H1 (cell line): ENCODE data around the gene TTYH2. TPM values are rescaled to one million over a fixed set of nuclear protein-coding genes. Genes with fewer than 3 reads are reported as not detected.

Source experiments
- CTCF ChIA-PET: fragments of 300-600 bp; sonication (Branson Sonifier 250); formaldehyde crosslinking; loops from one replicate; lab custom pipeline; 2021; ENCODE audit not compliant: partially characterized antibody; lab: Charles Lee
- POLR2A ChIA-PET: fragments of 300-600 bp; sonication (Branson Sonifier 250); formaldehyde crosslinking; loops from one replicate; lab custom pipeline; 2021; ENCODE audit warnings: inconsistent platforms; ENCODE audit not compliant: partially characterized antibody; lab: Charles Lee
- DNase-seq, 2 experiments: peaks; one replicate each; pipeline versions ENCODE4 v3.0.0 to v3.0.0-alpha.2; 2010 to 2022; ENCODE audit warnings: low spot score in 2 of 2, low read depth in 1 of 2, mixed read lengths in 1 of 2
- FAIRE-seq: peaks from 2 replicates; lab custom pipeline; 2011; peaks lifted over from hg19 to GRCh38; lab: Jason Lieb, UNC
- H2AFZ ChIP-seq: 2 replicates; pipeline ENCODE4 v1.8.1; 2012; ENCODE audit warnings: low read length, inconsistent platforms
- H2AK5ac ChIP-seq: 2 replicates; pipeline ENCODE4 v1.6.1; 2013; ENCODE audit warnings: low read depth, low read length
- H2BK120ac ChIP-seq: replicated peaks from 2 replicates; pipeline ENCODE3; 2013; ENCODE audit warnings: low read depth, low read length, inconsistent platforms
- H2BK12ac ChIP-seq: 2 replicates; pipeline ENCODE4 v1.6.1; 2013; ENCODE audit warnings: low read depth, low read length
- H2BK15ac ChIP-seq: 2 replicates; pipeline ENCODE4 v1.6.1; 2013; ENCODE audit warnings: low read length
- H2BK20ac ChIP-seq: 2 replicates; pipeline ENCODE4 v1.6.1; 2013; ENCODE audit warnings: low read length
- H2BK5ac ChIP-seq: 2 replicates; pipeline ENCODE4 v1.6.1; 2013; ENCODE audit warnings: low read depth, low read length
- H3K14ac ChIP-seq: 2 replicates; pipeline ENCODE4 v1.6.1; 2013; ENCODE audit warnings: inconsistent platforms; ENCODE audit not compliant: insufficient read length
- H3K18ac ChIP-seq: 2 replicates; pipeline ENCODE4 v1.6.1; 2013; ENCODE audit warnings: low read length; ENCODE audit errors: extremely low read depth
- H3K23ac ChIP-seq: 2 replicates; pipeline ENCODE4 v1.6.1; 2013; ENCODE audit warnings: inconsistent platforms; ENCODE audit not compliant: insufficient read length
- H3K23me2 ChIP-seq: 2 replicates; pipeline ENCODE4 v1.6.1; 2013; ENCODE audit warnings: low read depth, low read length
- H3K27ac ChIP-seq: 2 replicates; pipeline ENCODE4 v1.6.1; 2011; ENCODE audit warnings: low read depth, low read length, inconsistent platforms
- H3K27me3 ChIP-seq, 4 experiments: replicated peaks in 1 of 4; 1 replicate in 1 of 4; 2 replicates in 3 of 4; pipeline versions ENCODE4 v1.6.1 to v1.8.1; 2011 to 2013; ENCODE audit warnings: low read length in 3 of 4, mild to moderate bottlenecking in 3 of 4, inconsistent platforms in 2 of 4, mixed read lengths in 2 of 4, moderate library complexity in 1 of 4; ENCODE audit not compliant: control insufficient read depth in 3 of 4, insufficient read depth in 3 of 4; ENCODE audit errors: extremely low read depth in 1 of 4
- H3K36me3 ChIP-seq, 4 experiments: 2 replicates each; pipeline versions ENCODE4 v1.6.1 to v1.8.1; 2011 to 2013; ENCODE audit warnings: mild to moderate bottlenecking in 4 of 4, low read length in 3 of 4, moderate library complexity in 2 of 4, control low read depth in 1 of 4, inconsistent platforms in 1 of 4; ENCODE audit not compliant: insufficient read depth in 4 of 4, control insufficient read depth in 2 of 4
- H3K4ac ChIP-seq: replicated peaks from 2 replicates; pipeline ENCODE3; 2013; ENCODE audit warnings: low read length, low read depth, mixed read lengths, inconsistent platforms; ENCODE audit not compliant: insufficient read length
- H3K4me1 ChIP-seq, 4 experiments: replicated peaks in 1 of 4; 1 replicate in 1 of 4; 2 replicates in 3 of 4; pipeline versions ENCODE4 v1.6.1 to v1.8.1; 2011 to 2013; ENCODE audit warnings: low read length in 3 of 4, inconsistent platforms in 2 of 4, mixed read lengths in 1 of 4; ENCODE audit not compliant: insufficient read depth in 4 of 4, control insufficient read depth in 3 of 4
- H3K4me2 ChIP-seq, 2 experiments: 2 replicates each; pipeline versions ENCODE4 v1.6.1 to v1.8.1; 2011 to 2013; ENCODE audit warnings: low read depth in 2 of 2, low read length in 2 of 2, control low read depth in 1 of 2, inconsistent platforms in 1 of 2, mild to moderate bottlenecking in 1 of 2; ENCODE audit not compliant: insufficient read depth in 1 of 2
- H3K4me3 ChIP-seq, 4 experiments: fragments of 200-600, 300-600 bp in 1 of 4; sonication (generic), shearing (Covaris generic), sonication (Bioruptor Twin) in 1 of 4; 2 replicates each; pipeline versions ENCODE4 v1.5.1 to v1.8.1; 2011 to 2016; ENCODE audit warnings: low read length in 4 of 4, low read depth in 3 of 4, control low read depth in 2 of 4, inconsistent platforms in 2 of 4, mild to moderate bottlenecking in 2 of 4, mixed read lengths in 1 of 4, moderate library complexity in 1 of 4; ENCODE audit not compliant: insufficient read depth in 2 of 4; ENCODE audit errors: extremely low read depth in 1 of 4
- H3K56ac ChIP-seq: replicated peaks from 2 replicates; pipeline ENCODE3; 2013; ENCODE audit warnings: low read depth, mild to moderate bottlenecking, mixed read lengths, low read length, inconsistent platforms; ENCODE audit not compliant: insufficient read length
- H3K79me1 ChIP-seq: 2 replicates; pipeline ENCODE4 v1.6.1; 2013; ENCODE audit warnings: low read depth, low read length, control low read depth
- H3K79me2 ChIP-seq, 2 experiments: 2 replicates each; pipeline versions ENCODE4 v1.6.1 to v1.8.1; 2012 to 2013; ENCODE audit warnings: low read length in 2 of 2, mild to moderate bottlenecking in 2 of 2, inconsistent platforms in 1 of 2; ENCODE audit not compliant: insufficient read depth in 2 of 2, control insufficient read depth in 1 of 2
- H3K9ac ChIP-seq, 4 experiments: replicated peaks in 1 of 4; 1 replicate in 1 of 4; 2 replicates in 3 of 4; pipeline versions ENCODE4 v1.6.1 to v1.8.1; 2011 to 2013; ENCODE audit warnings: low read depth in 3 of 4, low read length in 3 of 4, control low read depth in 2 of 4, mild to moderate bottlenecking in 2 of 4, moderate library complexity in 2 of 4, inconsistent platforms in 1 of 4; ENCODE audit errors: extremely low read depth in 1 of 4
- H3K9me3 ChIP-seq, 2 experiments: 2 replicates each; pipeline versions ENCODE4 v1.6.1 to v1.8.1; 2012 to 2013; ENCODE audit warnings: mild to moderate bottlenecking in 2 of 2, moderate library complexity in 2 of 2, control low read depth in 1 of 2, inconsistent platforms in 1 of 2, low read depth in 1 of 2, low read length in 1 of 2, mixed read lengths in 1 of 2; ENCODE audit not compliant: insufficient read depth in 2 of 2
- H4K20me1 ChIP-seq, 2 experiments: replicated peaks in 1 of 2; 2 replicates each; pipeline versions ENCODE3 to v1.8.1; 2011 to 2013; ENCODE audit warnings: inconsistent platforms in 2 of 2, low read length in 2 of 2, mild to moderate bottlenecking in 1 of 2; ENCODE audit not compliant: insufficient read depth in 2 of 2, control insufficient read depth in 1 of 2
- H4K5ac ChIP-seq: 2 replicates; pipeline ENCODE4 v1.6.1; 2013; ENCODE audit warnings: low read length, low read depth, mixed read lengths, inconsistent platforms; ENCODE audit not compliant: insufficient read length
- H4K8ac ChIP-seq: 2 replicates; pipeline ENCODE4 v1.8.0; 2013; ENCODE audit warnings: mild to moderate bottlenecking, moderate library complexity, low read length, inconsistent platforms; ENCODE audit not compliant: insufficient read depth; ENCODE audit errors: extremely low read depth
- H4K91ac ChIP-seq: replicated peaks from 2 replicates; pipeline ENCODE3; 2013; ENCODE audit warnings: low read length, mixed read lengths, inconsistent platforms; ENCODE audit not compliant: insufficient read length
- CBX8 ChIP-seq: fragments of 300-800, 300-1000 bp; sonication (generic); IDR thresholded peaks from 2 replicates; pipeline ENCODE4 v1.7.1; 2016; ENCODE audit warnings: low read depth, low read length, borderline replicate concordance
- CREB1 ChIP-seq: IDR thresholded peaks from 2 replicates; pipeline ENCODE4 v1.6.1; 2012; ENCODE audit warnings: inconsistent platforms
- EGR1 ChIP-seq: IDR thresholded peaks from 2 replicates; pipeline ENCODE4 v1.6.1; 2011; ENCODE audit warnings: low read depth, low read length, borderline replicate concordance
- HDAC6 ChIP-seq: IDR thresholded peaks from one replicate; pipeline ENCODE4 v1.7.1; 2012; ENCODE audit warnings: low read depth, mild to moderate bottlenecking, inconsistent platforms, low read length, moderate library complexity
- JUN ChIP-seq: IDR thresholded peaks from 2 replicates; pipeline ENCODE4 v1.6.1; 2011; ENCODE audit warnings: low read depth, mild to moderate bottlenecking, improper control_type of control experiment, low read length
- KDM5A ChIP-seq: fragments of 200-600 bp; IDR thresholded peaks from 2 replicates; pipeline ENCODE4 v1.7.1; 2012; ENCODE audit warnings: mild to moderate bottlenecking, low read length, inconsistent platforms, mixed read lengths
- RBBP5 ChIP-seq: IDR thresholded peaks from 2 replicates; pipeline ENCODE4 v1.7.1; 2012; ENCODE audit warnings: low read depth, mild to moderate bottlenecking, inconsistent platforms, low read length, moderate library complexity, borderline replicate concordance
- WGBS, 2 experiments: shearing (Covaris generic) in 1 of 2; methylation state at CpG; one replicate each; pipeline versions ENCODE4 v1.1.6 to v1.1.7; 2013 to 2015; ENCODE audit warnings: low lambda C conversion rate in 2 of 2, mixed read lengths in 2 of 2, inconsistent platforms in 1 of 2, low coverage in 1 of 2, missing lambda C conversion rate in 1 of 2; ENCODE audit not compliant: insufficient replicate concordance in 2 of 2, insufficient coverage in 1 of 2, insufficient read length in 1 of 2; ENCODE audit errors: extremely low coverage in 1 of 2, missing lambda C conversion rate in 1 of 2; 5-methylcytosine and 5-hydroxymethylcytosine counted together
- polyA plus RNA-seq, 7 experiments: library from polyadenylated mRNA; depleted of rRNA in 3 of 7; stranded (reverse) in 5 of 7; unstranded in 2 of 7; fragments of >200 nt in 5 of 7; fragments of 200-250 nt in 2 of 7; gene quantifications; 1 replicate in 5 of 7; 2 replicates in 1 of 7; 4 replicates in 1 of 7; pipeline versions ENCODE4 v1.2.1 to v1.2.3, GENCODE V29; 2011 to 2013; ENCODE audit warnings: missing spikeins in 2 of 7, mixed read lengths in 2 of 7
- total RNA-seq: library from RNA; stranded (reverse); fragmentation: NEBNext Ultra II Directional; extraction: Animal tissue kit (Norgen Biotek cat#: 25700); gene quantifications from 2 replicates; pipeline ENCODE4 v1.2.1, GENCODE V29; 2021
- TF ChIP-seq, protein P1 (sequence below): IDR thresholded peaks from 2 replicates; pipeline ENCODE4 v1.6.1; 2012; ENCODE audit warnings: low read length, inconsistent platforms
- TF ChIP-seq, protein P2 (sequence below), 3 experiments: IDR thresholded peaks; 1 replicate in 2 of 3; 2 replicates in 1 of 3; pipeline versions ENCODE4 v1.5.1 to v1.6.1; 2011; ENCODE audit warnings: low read length in 3 of 3, mild to moderate bottlenecking in 3 of 3, inconsistent platforms in 2 of 3, low read depth in 1 of 3, moderate library complexity in 1 of 3; ENCODE audit not compliant: insufficient read depth in 1 of 3; ENCODE audit errors: control extremely low read depth in 1 of 3

TTYH2 gene
- total and polyA plus RNA-seq, 2 of the 8 experiments (the other 6 are each of a cell fraction or from before 2014, with no cell fraction given), result 3.2 to 9.2 TPM

- Histone ChIP-seq H3K4me2 (no peak overlapping the region; a peak in 2 of 4 replicates), H4K91ac (no peak overlapping the region), H3K4ac (no peak overlapping the region), H3K79me1 (no peaks in the 10 kb centered on the region), H3K56ac (no peak overlapping the region), H2BK20ac (no peak overlapping the region), H3K27ac (no peak overlapping the region), H3K79me2 (no peaks in the 10 kb centered on the region), H2BK5ac (no peak overlapping the region), H3K4me1 (peaks cover 0 to 5% (median 3%) of the 10 kb centered on the region in 4 experiments; a peak in 6 of 7 replicates), H3K23ac (no peak overlapping the region), H2BK12ac (no peak overlapping the region), H3K4me3 (no peak overlapping the region), H3K27me3 (peaks cover 0 to 17% (median 15%) of the 10 kb centered on the region in 4 experiments; a peak in 6 of 7 replicates), H2BK15ac (no peak overlapping the region), H3K14ac (no peak overlapping the region), H4K20me1 (no peaks in the 10 kb centered on the region), H4K8ac (no peak overlapping the region), H2AK5ac (no peak overlapping the region), H2AFZ (no peak overlapping the region), H2BK120ac (no peak overlapping the region), H3K23me2 (peaks cover 3% of the 10 kb centered on the region; the same call in 1 of the 2 replicates), H3K9me3 (no peaks in the 10 kb centered on the region), H3K18ac (no peak overlapping the region), H3K36me3 (no peaks in the 10 kb centered on the region), H3K9ac (no peak overlapping the region), H4K5ac (no peak overlapping the region)
- FAIRE-seq, result no peak
- no peak for DNase-seq
- 82% methylated on average over 10 of the region's 10 CpGs; no CpG with 5 or more reads in 1 of the 2 experiments for WGBS, 2 experiments
- ChIA-PET POLR2A (interaction anchor here (1.0 to 1.5 kb wide), 3 partner anchors 9 to 69 kb away, joined by 3 to 7 read pairs (median 4); partner anchors contain the start of gene RPL38), CTCF (interaction anchor here (0.7 to 2.0 kb wide), 4 partner anchors 12 to 89 kb away, joined by 3 to 9 read pairs (median 3); partner anchors contain the start of gene BTBD17)
- TF ChIP-seq HDAC6 (no peak), RBBP5 (no peak), CBX8 (no peak), CREB1 (no peak), JUN (no peak), EGR1 (no peak), KDM5A (no peak)
- TF ChIP-seq, protein P1, sequence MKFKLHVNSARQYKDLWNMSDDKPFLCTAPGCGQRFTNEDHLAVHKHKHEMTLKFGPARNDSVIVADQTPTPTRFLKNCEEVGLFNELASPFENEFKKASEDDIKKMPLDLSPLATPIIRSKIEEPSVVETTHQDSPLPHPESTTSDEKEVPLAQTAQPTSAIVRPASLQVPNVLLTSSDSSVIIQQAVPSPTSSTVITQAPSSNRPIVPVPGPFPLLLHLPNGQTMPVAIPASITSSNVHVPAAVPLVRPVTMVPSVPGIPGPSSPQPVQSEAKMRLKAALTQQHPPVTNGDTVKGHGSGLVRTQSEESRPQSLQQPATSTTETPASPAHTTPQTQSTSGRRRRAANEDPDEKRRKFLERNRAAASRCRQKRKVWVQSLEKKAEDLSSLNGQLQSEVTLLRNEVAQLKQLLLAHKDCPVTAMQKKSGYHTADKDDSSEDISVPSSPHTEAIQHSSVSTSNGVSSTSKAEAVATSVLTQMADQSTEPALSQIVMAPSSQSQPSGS, result no peak
- TF ChIP-seq, protein P2, sequence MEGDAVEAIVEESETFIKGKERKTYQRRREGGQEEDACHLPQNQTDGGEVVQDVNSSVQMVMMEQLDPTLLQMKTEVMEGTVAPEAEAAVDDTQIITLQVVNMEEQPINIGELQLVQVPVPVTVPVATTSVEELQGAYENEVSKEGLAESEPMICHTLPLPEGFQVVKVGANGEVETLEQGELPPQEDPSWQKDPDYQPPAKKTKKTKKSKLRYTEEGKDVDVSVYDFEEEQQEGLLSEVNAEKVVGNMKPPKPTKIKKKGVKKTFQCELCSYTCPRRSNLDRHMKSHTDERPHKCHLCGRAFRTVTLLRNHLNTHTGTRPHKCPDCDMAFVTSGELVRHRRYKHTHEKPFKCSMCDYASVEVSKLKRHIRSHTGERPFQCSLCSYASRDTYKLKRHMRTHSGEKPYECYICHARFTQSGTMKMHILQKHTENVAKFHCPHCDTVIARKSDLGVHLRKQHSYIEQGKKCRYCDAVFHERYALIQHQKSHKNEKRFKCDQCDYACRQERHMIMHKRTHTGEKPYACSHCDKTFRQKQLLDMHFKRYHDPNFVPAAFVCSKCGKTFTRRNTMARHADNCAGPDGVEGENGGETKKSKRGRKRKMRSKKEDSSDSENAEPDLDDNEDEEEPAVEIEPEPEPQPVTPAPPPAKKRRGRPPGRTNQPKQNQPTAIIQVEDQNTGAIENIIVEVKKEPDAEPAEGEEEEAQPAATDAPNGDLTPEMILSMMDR (IDR thresholded peaks at IDR 0.05; ENCODE audit: control extremely low read depth in 1 of 3, insufficient read depth in 1 of 3, low read depth in 1 of 3, low read length in 3 of 3), result no peak
Measured at GRCh38 chr17:74272731-74273201, 59.4 kb downstream of the TTYH2 start.
